WERI-Rb-1 (cell line): ENCODE data around the gene MRPL28.
"Not testable (repeated sequence)": the region's sequence is repeated elsewhere in the genome, so short reads cannot be mapped to it uniquely, and the experiment has no call there.

Source experiments
- DNase-seq: peaks from one replicate; pipeline ENCODE4 v3.0.0-alpha.2; 2020
- H3K27ac ChIP-seq: fragments of 250-450 bp; sonication (Bioruptor Pico); 2 replicates; pipeline ENCODE4 v1.5.1; 2020; ENCODE audit warnings: mild to moderate bottlenecking, moderate library complexity
- H3K27me3 ChIP-seq: fragments of 250-450 bp; sonication (Bioruptor Pico); 2 replicates; pipeline ENCODE4 v1.5.1; 2021; ENCODE audit warnings: mild to moderate bottlenecking, low read depth, moderate library complexity; ENCODE audit not compliant: insufficient read depth, severe bottlenecking
- H3K36me3 ChIP-seq: fragments of 250-450 bp; sonication (Bioruptor Pico); 2 replicates; pipeline ENCODE4 v1.5.1; 2020; ENCODE audit warnings: mild to moderate bottlenecking, moderate library complexity
- H3K4me3 ChIP-seq: 2 replicates; pipeline ENCODE4 v1.5.1; 2011; ENCODE audit warnings: low read depth, mild to moderate bottlenecking, control low read depth, low read length
- H3K9me3 ChIP-seq: fragments of 250-450 bp; sonication (Bioruptor Pico); 2 replicates; pipeline ENCODE4 v1.5.1; 2021; ENCODE audit warnings: mild to moderate bottlenecking, moderate library complexity; ENCODE audit not compliant: severe bottlenecking
- CTCF ChIP-seq: IDR thresholded peaks from 2 replicates; pipeline ENCODE4 v1.5.1; 2011; ENCODE audit warnings: low read depth, mild to moderate bottlenecking, control low read depth, inconsistent platforms, low read length

Gene MRPL28

GRCh38 chr16:347203-347602 lies 23.1 kb downstream of the MRPL28 start:
- H3K9me3 ChIP-seq = no peaks in the 10 kb centered on the region
- peaks cover 70% of the 10 kb centered on the region for H3K36me3 ChIP-seq
- H3K4me3 ChIP-seq = no peak overlapping the region
- DNase-seq = no peak
- H3K27me3 ChIP-seq = no peaks in the 10 kb centered on the region
- no peak for TF ChIP-seq CTCF
- no peak overlapping the region for H3K27ac ChIP-seq

GRCh38 chr16:346587-346986 lies 23.8 kb downstream of the MRPL28 start:
- no peak for DNase-seq
- H3K27me3 ChIP-seq = no peaks in the 10 kb centered on the region
- H3K4me3 ChIP-seq = no peak overlapping the region
- H3K9me3 ChIP-seq = no peaks in the 10 kb centered on the region
- H3K27ac ChIP-seq = no peak overlapping the region
- H3K36me3 ChIP-seq = peaks cover 70% of the 10 kb centered on the region
- TF ChIP-seq CTCF = no peak

- no peak for TF ChIP-seq CTCF
- Histone ChIP-seq H3K9me3 (no peaks in the 10 kb centered on the region), H3K27me3 (no peaks in the 10 kb centered on the region), H3K4me3 (no peak overlapping the region), H3K36me3 (peaks cover 67% of the 10 kb centered on the region), H3K27ac (no peak overlapping the region)
- no peak for DNase-seq
Measured at GRCh38 chr16:345772-346171, 24.6 kb downstream of the MRPL28 start.

GRCh38 chr16:342455-343213 lies 27.7 kb downstream of the MRPL28 start:
- TF ChIP-seq CTCF = no peak
- Histone ChIP-seq H3K36me3 (peaks cover 46% of the 10 kb centered on the region), H3K9me3 (no peaks in the 10 kb centered on the region), H3K4me3 (no peak overlapping the region), H3K27me3 (no peaks in the 10 kb centered on the region), H3K27ac (no peak overlapping the region)
- no peak for DNase-seq

GRCh38 chr16:341974-342336 lies 28.4 kb downstream of the MRPL28 start:
- not testable (repeated sequence) for H3K9me3 ChIP-seq, H3K4me3 ChIP-seq, DNase-seq, H3K27ac ChIP-seq, H3K27me3 ChIP-seq
- peaks cover 41% of the 10 kb centered on the region for H3K36me3 ChIP-seq

- H3K27me3 ChIP-seq, H3K4me3 ChIP-seq, DNase-seq, H3K27ac ChIP-seq, H3K9me3 ChIP-seq: not testable (repeated sequence)
- H3K36me3 ChIP-seq = peaks cover 35% of the 10 kb centered on the region
Measured at GRCh38 chr16:341095-341973, 29.0 kb downstream of the MRPL28 start.
